ENCODE results near the gene TCF4.

- TF ChIP-seq, protein P1, sequence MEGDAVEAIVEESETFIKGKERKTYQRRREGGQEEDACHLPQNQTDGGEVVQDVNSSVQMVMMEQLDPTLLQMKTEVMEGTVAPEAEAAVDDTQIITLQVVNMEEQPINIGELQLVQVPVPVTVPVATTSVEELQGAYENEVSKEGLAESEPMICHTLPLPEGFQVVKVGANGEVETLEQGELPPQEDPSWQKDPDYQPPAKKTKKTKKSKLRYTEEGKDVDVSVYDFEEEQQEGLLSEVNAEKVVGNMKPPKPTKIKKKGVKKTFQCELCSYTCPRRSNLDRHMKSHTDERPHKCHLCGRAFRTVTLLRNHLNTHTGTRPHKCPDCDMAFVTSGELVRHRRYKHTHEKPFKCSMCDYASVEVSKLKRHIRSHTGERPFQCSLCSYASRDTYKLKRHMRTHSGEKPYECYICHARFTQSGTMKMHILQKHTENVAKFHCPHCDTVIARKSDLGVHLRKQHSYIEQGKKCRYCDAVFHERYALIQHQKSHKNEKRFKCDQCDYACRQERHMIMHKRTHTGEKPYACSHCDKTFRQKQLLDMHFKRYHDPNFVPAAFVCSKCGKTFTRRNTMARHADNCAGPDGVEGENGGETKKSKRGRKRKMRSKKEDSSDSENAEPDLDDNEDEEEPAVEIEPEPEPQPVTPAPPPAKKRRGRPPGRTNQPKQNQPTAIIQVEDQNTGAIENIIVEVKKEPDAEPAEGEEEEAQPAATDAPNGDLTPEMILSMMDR (conservative IDR thresholded peaks at IDR 0.05; ENCODE audit: low read depth, low read length), result no peak
- no peak for TF ChIP-seq EZH2 (IDR thresholded peaks at IDR 0.05; ENCODE audit: borderline replicate concordance, low read depth, low read length, poor library complexity, severe bottlenecking)
Observed at GRCh38 chr18:55317864-55318263, 270.1 kb downstream of the TCF4 start.

Data from A673 (cell line).